Fibroblast of pulmonary artery (primary cell): ENCODE measurements around the gene CMSS1.
A peak's percentile ranks its signal among the peaks of the same experiment; 100 is the strongest.

ENCODE experiments used
- DNase-seq: peaks from one replicate; pipeline ENCODE4 v3.0.0-alpha.2; 2010; ENCODE audit warnings: low read depth
- H3K4me3 ChIP-seq: replicated peaks from 2 replicates; pipeline ENCODE4 v1.5.1; 2011; ENCODE audit warnings: low read depth, mild to moderate bottlenecking, control low read depth, low read length, moderate library complexity
- CTCF ChIP-seq: IDR thresholded peaks from 2 replicates; pipeline ENCODE4 v1.5.1; 2011; ENCODE audit warnings: mild to moderate bottlenecking, control low read depth, low read length, inconsistent platforms; ENCODE audit errors: missing control alignments

The CMSS1 gene

DNA sequence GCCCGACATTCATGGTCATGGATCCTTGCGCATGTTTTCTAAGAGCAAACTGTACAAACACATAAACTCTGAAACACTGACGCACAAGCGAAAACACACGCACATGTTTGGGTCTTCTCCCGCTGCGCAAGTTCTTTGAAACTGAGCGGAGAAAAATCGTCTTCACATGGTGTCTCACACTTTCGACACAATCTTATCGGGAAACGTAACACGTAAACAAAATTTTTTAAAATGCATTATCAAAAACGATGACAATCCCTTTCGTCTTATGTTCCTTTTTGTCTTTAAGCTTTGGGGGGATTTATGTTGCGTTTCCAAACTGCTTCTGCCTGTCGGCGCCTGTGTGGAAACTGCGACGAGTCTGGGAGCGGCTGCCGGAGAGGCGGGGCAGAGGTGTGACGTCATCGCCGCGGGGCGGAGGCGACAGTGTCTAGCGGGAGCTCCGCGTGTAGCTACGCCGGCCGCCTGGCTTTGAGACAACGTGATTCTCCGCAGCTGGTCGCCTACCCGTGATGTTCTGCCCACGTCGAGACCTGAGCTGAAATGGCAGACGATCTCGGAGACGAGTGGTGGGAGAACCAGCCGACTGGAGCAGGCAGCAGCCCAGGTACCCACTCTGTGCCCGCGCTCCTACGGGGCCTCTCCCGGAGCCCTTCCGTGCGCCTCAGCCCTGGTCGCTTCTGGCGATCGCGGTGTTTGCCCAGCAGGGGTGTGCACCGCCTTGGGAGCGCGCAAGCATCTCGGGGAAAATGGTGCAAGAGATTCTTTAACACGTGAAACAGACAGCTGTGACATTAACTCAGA, at the start of gene CMSS1:
TSS of gene CMSS1 (plus strand) at position 426 of the 804 bp plus-strand sequence.
- peak; percentile 30 for TF ChIP-seq CTCF
- peak; percentile 95 for DNase-seq
- H3K4me3 ChIP-seq = peak within 1 kb of the TSS; percentile 89

DNA sequence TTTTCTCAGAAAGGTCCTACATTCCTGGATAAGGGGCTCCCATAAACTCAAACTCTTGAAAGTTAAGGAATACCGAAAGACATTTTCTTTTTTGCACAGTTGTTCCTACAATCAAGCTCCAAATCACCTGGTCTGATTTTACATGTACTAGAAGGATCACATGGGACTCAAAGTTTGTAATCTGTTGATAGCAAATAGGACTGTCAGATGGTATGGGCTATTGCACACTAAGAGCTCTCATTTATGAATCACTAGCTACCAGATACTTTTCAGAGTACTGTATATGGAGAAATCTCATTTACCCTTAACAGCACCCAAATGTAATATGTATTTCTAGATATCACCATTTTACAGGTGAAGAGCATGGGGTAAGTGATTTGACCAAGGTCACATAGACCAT, 49.5 kb upstream of the CMSS1 start:
- TF ChIP-seq CTCF = no peak
- DNase-seq = no peak
- H3K4me3 ChIP-seq = no peak overlapping the region

- no peak for DNase-seq
- no peak for TF ChIP-seq CTCF
- no peak overlapping the region for H3K4me3 ChIP-seq
These were observed 48.7 kb upstream of the CMSS1 start for GRCh38 chr3:99768808-99769501.

GRCh38 chr3:99772171-99772570, 45.5 kb upstream of the CMSS1 start:
- no peak overlapping the region for H3K4me3 ChIP-seq
- DNase-seq = no peak
- TF ChIP-seq CTCF = no peak

DNA sequence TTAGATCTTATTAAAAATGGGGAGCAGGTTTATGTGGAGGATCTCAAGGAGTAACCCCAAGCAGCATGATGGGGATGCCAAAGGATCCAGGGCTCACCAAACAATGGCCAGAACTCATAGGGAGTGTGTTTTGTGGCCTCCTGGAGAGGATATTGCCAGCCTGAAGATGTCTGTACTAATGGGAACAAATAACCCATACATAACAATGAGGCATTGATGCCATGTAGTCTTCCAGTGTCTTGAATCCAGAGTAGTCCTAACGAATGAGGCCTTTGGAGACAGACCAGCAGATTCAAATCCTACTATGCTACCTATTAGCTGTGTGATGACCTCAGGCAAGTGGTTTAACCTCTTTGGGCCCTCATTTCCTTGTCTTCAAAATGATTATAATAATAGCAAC, 45.0 kb upstream of the CMSS1 start:
- no peak for DNase-seq
- H3K4me3 ChIP-seq = no peak overlapping the region
- TF ChIP-seq CTCF = no peak

GRCh38 chr3:99774467-99774866, 43.2 kb upstream of the CMSS1 start:
- no peak overlapping the region for H3K4me3 ChIP-seq
- no peak for TF ChIP-seq CTCF
- DNase-seq = peak; percentile 62
